Posterior cingulate gyrus (tissue), 11 donors: Measurements from ENCODE around the gene ASB2.

ENCODE experiments used
- DNase-seq, 10 donors: peaks; one replicate each; pipeline versions ENCODE4 v3.0.0 to v3.0.0-alpha.2; 2020 to 2021; ENCODE audit warnings: mixed read lengths in 3 of 10
- intact Hi-C: fragments of 100-400 bp; cut with DNase I; formaldehyde crosslinking; loops from one replicate; pipeline ENCODE4 v1.15.1; 2023

Gene ASB2

DNA sequence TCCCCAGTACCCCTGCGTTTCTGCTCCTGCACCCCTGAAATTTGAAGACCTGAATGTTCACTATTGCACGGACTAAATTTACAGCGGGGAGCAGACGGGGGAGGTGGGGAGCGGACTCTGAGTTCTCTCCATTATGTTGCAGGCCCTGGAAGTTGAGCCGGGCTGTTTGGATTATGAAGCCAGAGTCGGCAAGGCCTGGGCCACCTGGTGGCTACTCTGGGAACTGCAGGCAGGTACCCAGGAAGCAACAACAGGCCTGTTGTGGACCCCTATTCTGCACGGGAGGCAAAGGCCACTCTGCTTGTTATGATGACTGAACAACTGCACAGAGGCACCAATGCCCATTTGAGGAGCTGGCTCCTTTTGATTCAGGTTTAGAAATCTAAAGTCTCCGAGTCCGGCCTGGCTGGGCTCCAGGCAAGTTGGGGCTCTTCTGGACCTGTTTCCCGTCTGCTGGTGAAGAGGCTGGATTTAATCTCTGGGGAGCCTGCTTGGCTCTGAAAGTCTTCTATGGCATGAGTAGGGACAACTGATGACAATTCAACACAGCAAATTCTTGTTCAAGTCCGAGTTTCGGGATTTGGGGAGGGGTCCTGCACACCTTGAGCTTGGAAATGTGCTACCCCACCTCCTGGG lies 83.3 kb downstream of the ASB2 start:
- peak; percentile 50 to 95 (median 80) for DNase-seq

DNA sequence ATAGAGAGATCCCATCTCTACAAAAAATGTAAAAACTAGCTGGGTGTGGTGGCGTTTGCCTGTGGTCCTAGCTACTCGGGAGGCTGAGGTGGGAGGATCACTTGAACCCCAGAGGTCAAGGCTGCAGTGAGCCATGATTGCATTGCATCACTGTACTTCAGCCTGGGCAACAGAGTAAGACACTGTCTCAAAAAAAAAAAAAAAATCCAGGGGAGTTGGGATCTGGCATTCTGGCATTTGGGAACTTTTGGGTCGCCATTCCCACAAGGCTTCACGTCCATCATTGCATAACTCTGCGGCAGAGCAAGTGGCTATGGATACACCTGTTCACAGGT lies 83.9 kb downstream of the ASB2 start:
- DNase-seq, result no peak
- intact Hi-C loops, result loop anchor here (5.0 kb wide), 1 partner anchor 105 kb away; the partner anchor contains the start of gene PRIMA1

More for the DNA sequence above, 83.3 kb downstream of the ASB2 start:
- intact Hi-C loops, result loop anchor here (1.0 to 5.0 kb wide), 2 partner anchors 106 to 238 kb away; partner anchors contain the start of gene PRIMA1

DNA sequence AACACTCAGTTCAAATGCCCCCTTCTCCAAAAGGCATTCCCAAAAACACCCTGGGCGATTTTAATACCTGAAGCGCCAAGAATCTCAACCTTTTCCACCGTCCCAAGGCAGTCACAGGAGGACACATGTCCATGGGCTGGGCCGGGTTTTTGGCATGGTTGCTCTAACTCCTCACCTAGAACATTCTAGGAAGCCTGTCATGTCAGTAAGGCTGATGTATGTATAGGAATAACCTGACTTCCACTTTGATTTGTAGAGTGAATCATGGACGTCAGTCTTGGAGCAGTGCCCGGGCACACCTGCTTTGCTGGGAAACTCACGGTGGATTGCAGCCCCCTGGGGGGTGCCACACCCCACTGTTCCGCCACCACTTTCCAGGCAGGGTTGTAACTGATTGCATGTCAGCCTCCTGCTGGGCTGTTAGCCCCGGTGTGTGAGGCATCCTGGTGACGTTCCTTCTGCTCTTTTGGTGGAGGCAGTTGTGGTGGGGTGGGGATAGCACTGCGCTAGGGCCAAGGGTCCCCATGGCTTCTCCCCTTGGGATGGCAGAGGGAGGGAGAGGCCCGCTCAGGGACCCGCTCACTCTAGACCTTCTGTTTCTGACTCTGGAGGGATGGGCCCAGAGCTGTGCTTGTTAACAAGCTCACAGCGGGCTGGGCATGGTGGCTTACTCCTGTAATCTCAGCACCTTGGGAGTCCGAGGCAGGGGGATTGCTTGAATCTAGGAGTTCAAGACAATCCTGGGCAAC lies 84.4 kb downstream of the ASB2 start:
- peak in 1 of 10 donors; percentile 52 for DNase-seq
- intact Hi-C loops, result loop anchor here (5.0 kb wide), 1 partner anchor 105 kb away; the partner anchor contains the start of gene PRIMA1

DNA sequence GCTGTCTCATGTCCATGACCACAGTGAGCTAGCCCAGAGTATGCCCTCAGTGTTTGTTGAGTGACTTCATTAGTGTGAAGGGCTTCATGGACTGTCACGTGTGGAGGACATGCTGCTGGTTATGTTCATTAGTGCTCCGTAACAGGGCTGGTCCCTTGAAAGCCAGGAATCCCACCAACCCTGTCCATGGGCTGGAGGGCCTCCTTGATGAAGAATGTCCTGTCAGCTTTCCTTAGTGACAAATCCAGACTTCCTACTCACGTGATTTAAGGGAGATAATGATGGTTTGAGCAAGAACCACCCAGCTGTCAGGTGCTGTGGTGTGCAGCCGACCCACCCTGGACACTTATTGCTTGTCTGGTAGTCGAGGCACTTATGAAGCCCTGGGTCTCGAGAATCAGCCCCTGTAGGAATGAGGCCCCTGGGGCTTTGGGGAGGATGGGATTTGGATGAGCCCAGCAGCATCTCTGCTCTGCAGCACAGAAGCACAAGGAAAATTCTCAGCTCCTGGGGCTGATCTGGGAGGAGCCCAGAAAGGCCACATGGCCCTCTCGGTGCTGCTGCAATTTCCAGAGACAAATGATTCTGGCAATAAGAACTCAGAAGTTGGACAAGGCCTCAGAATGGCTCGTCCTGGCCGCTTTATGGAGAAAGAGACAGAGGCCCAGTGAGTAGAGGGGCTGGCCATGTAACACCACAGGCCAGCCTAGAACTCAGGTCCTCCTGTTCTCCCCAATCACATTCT lies 86.5 kb downstream of the ASB2 start:
- intact Hi-C loops, result loop anchor here (5.0 kb wide), 1 partner anchor 103 kb away; the partner anchor contains the start of gene PRIMA1
- peak in 1 of 10 donors; percentile 6 for DNase-seq

DNA sequence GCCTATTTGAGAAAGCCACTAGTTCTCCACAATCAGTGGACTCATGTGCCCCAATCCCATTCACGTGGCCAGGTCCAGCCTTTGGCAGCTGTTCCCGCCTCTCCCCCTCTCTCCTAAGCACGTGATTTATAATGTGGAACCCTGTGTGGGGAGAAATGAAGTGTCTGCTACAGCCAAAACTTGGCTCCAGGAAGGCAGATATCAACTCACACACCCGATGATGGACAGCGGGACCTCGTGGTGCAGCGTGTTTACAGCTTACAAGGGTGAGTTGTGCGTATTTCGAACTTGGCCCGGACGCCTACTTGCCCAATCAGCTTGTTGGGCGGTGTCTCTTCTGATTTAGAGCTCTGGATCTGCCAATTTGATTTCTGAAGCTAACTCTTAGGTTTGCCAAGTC lies 87.4 kb downstream of the ASB2 start:
- intact Hi-C loops, result no loop called here
- no peak for DNase-seq

DNA sequence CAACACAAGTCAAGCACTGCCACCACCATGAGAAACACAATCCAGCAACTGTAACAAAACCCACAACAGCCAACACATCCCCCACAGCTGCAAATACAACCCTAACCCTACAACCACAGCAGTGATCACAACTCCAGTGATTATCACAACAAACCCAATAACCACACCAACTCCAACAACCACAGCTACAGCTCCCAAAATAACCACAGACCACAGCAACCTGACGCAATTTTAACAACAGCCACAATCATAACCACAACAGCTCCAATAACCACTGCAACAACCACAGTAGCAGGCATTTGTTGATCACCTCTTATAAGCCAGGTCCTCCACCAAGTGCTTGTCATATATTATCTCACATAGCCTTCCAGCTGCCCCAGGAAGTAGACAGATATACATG lies 91.4 kb downstream of the ASB2 start:
- intact Hi-C loops, result no loop called here
- no peak for DNase-seq
